ENCODE results near the gene GYS1. TPM values are rescaled to one million over a fixed set of nuclear protein-coding genes. Genes with fewer than 3 reads are reported as not detected.

Gene GYS1
- total RNA-seq, 1 donor from 2014 or later, result 50.7 TPM

DNA sequence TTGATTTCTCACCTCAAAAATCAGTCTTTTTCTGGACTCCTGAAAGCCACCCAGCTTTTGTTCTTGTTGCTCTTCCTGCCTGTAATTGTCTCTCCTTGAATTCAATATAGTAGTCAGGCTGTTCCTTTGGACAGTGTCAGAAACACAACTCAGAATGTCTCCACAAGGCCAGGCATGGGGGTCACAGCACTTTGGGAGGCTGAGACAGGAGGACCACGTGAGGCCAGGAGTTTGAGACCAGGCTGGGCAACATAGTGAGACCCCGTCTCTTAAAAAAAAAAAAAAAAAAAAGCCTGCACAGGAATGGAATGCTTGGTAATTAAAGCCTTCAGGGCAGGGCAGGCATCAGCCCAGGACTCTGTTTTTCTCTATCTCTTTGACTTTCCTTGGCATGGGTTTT, 47.3 kb downstream of the GYS1 start:
- no peaks in the 10 kb centered on the region for H3K4me1 Mint-ChIP-seq
- H3K4me3 Mint-ChIP-seq, result no peak overlapping the region
- no peak for DNase-seq
- no peak for ATAC-seq (ENCODE audit: low read depth)
- TF ChIP-seq, protein P1, sequence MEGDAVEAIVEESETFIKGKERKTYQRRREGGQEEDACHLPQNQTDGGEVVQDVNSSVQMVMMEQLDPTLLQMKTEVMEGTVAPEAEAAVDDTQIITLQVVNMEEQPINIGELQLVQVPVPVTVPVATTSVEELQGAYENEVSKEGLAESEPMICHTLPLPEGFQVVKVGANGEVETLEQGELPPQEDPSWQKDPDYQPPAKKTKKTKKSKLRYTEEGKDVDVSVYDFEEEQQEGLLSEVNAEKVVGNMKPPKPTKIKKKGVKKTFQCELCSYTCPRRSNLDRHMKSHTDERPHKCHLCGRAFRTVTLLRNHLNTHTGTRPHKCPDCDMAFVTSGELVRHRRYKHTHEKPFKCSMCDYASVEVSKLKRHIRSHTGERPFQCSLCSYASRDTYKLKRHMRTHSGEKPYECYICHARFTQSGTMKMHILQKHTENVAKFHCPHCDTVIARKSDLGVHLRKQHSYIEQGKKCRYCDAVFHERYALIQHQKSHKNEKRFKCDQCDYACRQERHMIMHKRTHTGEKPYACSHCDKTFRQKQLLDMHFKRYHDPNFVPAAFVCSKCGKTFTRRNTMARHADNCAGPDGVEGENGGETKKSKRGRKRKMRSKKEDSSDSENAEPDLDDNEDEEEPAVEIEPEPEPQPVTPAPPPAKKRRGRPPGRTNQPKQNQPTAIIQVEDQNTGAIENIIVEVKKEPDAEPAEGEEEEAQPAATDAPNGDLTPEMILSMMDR (IDR thresholded peaks at IDR 0.05), result no peak
- intact Hi-C loops (cut with micrococcal nuclease), result no loop called here
- POLR2A ChIA-PET, result interaction anchor here (0.6 kb wide), 1 partner anchor 65 kb away, joined by 6 read pairs; no protein-coding TSS in a partner anchor
- no peaks in the 10 kb centered on the region for H3K36me3 Mint-ChIP-seq (ENCODE audit: low read depth)
- no peak overlapping the region for H3K27ac Mint-ChIP-seq
- peaks cover 3% of the 10 kb centered on the region for H3K9me3 Mint-ChIP-seq
- no peaks in the 10 kb centered on the region for H3K27me3 Mint-ChIP-seq
- CTCF ChIA-PET, result no interaction called here

DNA sequence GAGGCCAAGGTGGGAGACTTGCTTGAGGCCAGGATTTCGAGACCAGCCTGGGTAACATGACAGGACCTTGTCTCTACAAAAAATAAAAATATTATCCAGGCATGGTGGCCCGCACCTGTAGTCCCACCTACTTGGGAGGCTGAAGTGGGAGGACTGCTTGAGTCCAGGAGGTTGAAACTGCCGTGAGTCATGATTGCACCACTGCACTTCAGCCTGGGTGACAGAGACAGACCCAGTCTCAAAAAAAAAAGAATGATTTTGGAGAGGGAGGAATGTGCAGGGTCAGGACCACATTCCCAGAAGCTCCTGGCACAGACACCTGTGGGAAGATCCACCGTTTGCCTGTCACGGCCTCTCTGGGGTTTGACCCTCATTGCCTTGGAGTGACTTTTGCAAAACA, 47.7 kb downstream of the GYS1 start:
- Mint-ChIP-seq H3K4me3 (no peak overlapping the region), H3K27me3 (no peaks in the 10 kb centered on the region), H3K4me1 (no peaks in the 10 kb centered on the region), H3K27ac (no peak overlapping the region), H3K36me3 (ENCODE audit: low read depth) (no peaks in the 10 kb centered on the region), H3K9me3 (peaks cover 3% of the 10 kb centered on the region)
- POLR2A ChIA-PET, result no interaction called here
- CTCF ChIA-PET, result no interaction called here
- ATAC-seq (ENCODE audit: low read depth) (no peak), DNase-seq (no peak)
- intact Hi-C loops (cut with micrococcal nuclease), result no loop called here
- TF ChIP-seq, protein P1 (IDR thresholded peaks at IDR 0.05), result no peak

- H3K9me3 Mint-ChIP-seq, result peaks cover 3% of the 10 kb centered on the region
- CTCF ChIA-PET, result no interaction called here
- intact Hi-C loops (cut with micrococcal nuclease), result no loop called here
These were observed 50.0 kb downstream of the GYS1 start for GRCh38 chr19:48943081-48943480.

GRCh38 chr19:48940902-48941301, 52.2 kb downstream of the GYS1 start:
- ChIA-PET POLR2A (no interaction called here), CTCF (no interaction called here)
- Mint-ChIP-seq H3K4me1 (no peaks in the 10 kb centered on the region), H3K27ac (no peak overlapping the region), H3K36me3 (ENCODE audit: low read depth) (no peaks in the 10 kb centered on the region), H3K9me3 (no peaks in the 10 kb centered on the region), H3K4me3 (no peak overlapping the region), H3K27me3 (no peaks in the 10 kb centered on the region)
- intact Hi-C loops (cut with micrococcal nuclease), result no loop called here
- TF ChIP-seq, protein P1 (IDR thresholded peaks at IDR 0.05), result no peak
- no peak for ATAC-seq (ENCODE audit: low read depth)
- no peak for DNase-seq

More at GRCh38 chr19:48943081-48943480, 50.0 kb downstream of the GYS1 start:
- POLR2A ChIA-PET, result interaction anchor here (0.7 kb wide), 2 partner anchors 84 to 165 kb away, joined by 3 to 6 read pairs; no protein-coding TSS in a partner anchor
- H3K36me3 Mint-ChIP-seq (ENCODE audit: low read depth), result no peaks in the 10 kb centered on the region
- H3K4me1 Mint-ChIP-seq, result no peaks in the 10 kb centered on the region
- ATAC-seq (ENCODE audit: low read depth), result no peak
- TF ChIP-seq, protein P1 (IDR thresholded peaks at IDR 0.05), result no peak
- H3K27ac Mint-ChIP-seq, result no peak overlapping the region
- no peak overlapping the region for H3K4me3 Mint-ChIP-seq
- no peak for DNase-seq
- no peaks in the 10 kb centered on the region for H3K27me3 Mint-ChIP-seq

DNA sequence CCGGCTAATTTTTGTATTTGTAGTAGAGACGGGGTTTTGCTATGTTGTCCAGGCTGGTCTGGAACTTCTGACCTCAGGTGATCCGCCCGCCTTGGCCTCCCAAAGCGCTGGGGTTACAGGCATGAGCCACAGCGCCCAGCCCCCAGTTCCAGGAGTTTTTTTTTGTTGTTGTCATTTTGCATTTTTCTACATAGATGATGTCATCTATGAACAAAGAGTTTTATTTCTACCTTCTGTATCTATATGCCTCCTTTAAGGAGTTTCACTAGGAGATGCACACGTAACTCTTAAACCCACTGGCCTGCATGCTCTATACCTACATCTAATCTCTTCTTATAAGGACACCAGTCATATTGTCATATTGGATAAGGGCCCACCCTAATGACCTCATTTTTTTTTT, 54.9 kb downstream of the GYS1 start:
- Mint-ChIP-seq H3K9me3 (no peaks in the 10 kb centered on the region), H3K27ac (no peak overlapping the region), H3K36me3 (ENCODE audit: low read depth) (no peaks in the 10 kb centered on the region), H3K4me3 (no peak overlapping the region), H3K27me3 (peaks cover 2% of the 10 kb centered on the region), H3K4me1 (peaks cover 7% of the 10 kb centered on the region)
- ATAC-seq (ENCODE audit: low read depth), result no peak
- TF ChIP-seq, protein P1 (IDR thresholded peaks at IDR 0.05), result no peak
- CTCF ChIA-PET, result no interaction called here
- intact Hi-C loops (cut with micrococcal nuclease), result no loop called here
- POLR2A ChIA-PET, result no interaction called here
- DNase-seq, result no peak

All from activated B cell treated with CpG ODN at 0.5 μM for 24 hours (primary cell).